ENCODE measurements around the gene AJM1. TPM values are rescaled to one million over a fixed set of nuclear protein-coding genes. Genes with fewer than 3 reads are reported as not detected.

Gene AJM1
- total RNA-seq, 1 donor from 2014 or later: 4.1 TPM

- no peak for ATAC-seq
- no peak for DNase-seq (ENCODE audit: low spot score)
These were observed 11.4 kb downstream of the AJM1 start for GRCh38 chr9:136853596-136854112.

GRCh38 chr9:136854113-136854841 is 12.0 kb downstream of the AJM1 start:
- DNase-seq (ENCODE audit: low spot score) (peak; percentile 49), ATAC-seq (no peak)

GRCh38 chr9:136854842-136855460 is 12.7 kb downstream of the AJM1 start:
- no peak for ATAC-seq
- no peak for DNase-seq (ENCODE audit: low spot score)

- DNase-seq (ENCODE audit: low spot score) (no peak), ATAC-seq (no peak)
These were observed 13.3 kb downstream of the AJM1 start for GRCh38 chr9:136855461-136856078.

GRCh38 chr9:136856079-136856476 is 13.8 kb downstream of the AJM1 start:
- peak; percentile 49 for DNase-seq (ENCODE audit: low spot score)
- no peak for ATAC-seq

- ATAC-seq: no peak
- DNase-seq (ENCODE audit: low spot score): no peak
These were observed 14.4 kb downstream of the AJM1 start for GRCh38 chr9:136856541-136857141.

GRCh38 chr9:136857166-136857565 is 14.9 kb downstream of the AJM1 start:
- DNase-seq (ENCODE audit: low spot score) (peak; percentile 51), ATAC-seq (no peak)

- DNase-seq (ENCODE audit: low spot score): peak; percentile 51
- ATAC-seq: no peak
These were observed 15.5 kb downstream of the AJM1 start for GRCh38 chr9:136857581-136858412.

- DNase-seq (ENCODE audit: low spot score) (peak; percentile 47), ATAC-seq (no peak)
These were observed 16.2 kb downstream of the AJM1 start for GRCh38 chr9:136858452-136858843.

GRCh38 chr9:136858844-136859757 is 16.8 kb downstream of the AJM1 start:
- ATAC-seq: peak; percentile 83
- peak; percentile 92 for DNase-seq (ENCODE audit: low spot score)

GRCh38 chr9:136860529-136860928 is 18.3 kb downstream of the AJM1 start:
- DNase-seq (ENCODE audit: low spot score) (peak; percentile 48), ATAC-seq (no peak)

GRCh38 chr9:136860933-136861873 is 18.9 kb downstream of the AJM1 start:
- ATAC-seq (no peak), DNase-seq (ENCODE audit: low spot score) (no peak)

GRCh38 chr9:136861874-136862457 is 19.7 kb downstream of the AJM1 start:
- ATAC-seq: no peak
- DNase-seq (ENCODE audit: low spot score): no peak

- ATAC-seq (peak; percentile 2), DNase-seq (ENCODE audit: low spot score) (peak; percentile 61)
These were observed 20.8 kb downstream of the AJM1 start for GRCh38 chr9:136862849-136863622.

GRCh38 chr9:136863623-136864273 is 21.5 kb downstream of the AJM1 start:
- ATAC-seq: peak; percentile 0
- DNase-seq (ENCODE audit: low spot score): no peak

- ATAC-seq (peak; percentile 1), DNase-seq (ENCODE audit: low spot score) (peak; percentile 46)
These were observed 22.9 kb downstream of the AJM1 start for GRCh38 chr9:136865041-136865767.

All from left lobe of liver (tissue), 2 donors.